ENCODE results near the gene PLXNB2. TPM values are rescaled to one million over a fixed set of nuclear protein-coding genes. Genes with fewer than 3 reads are reported as not detected.

PLXNB2 gene
- total RNA-seq, 1 experiment from 2014 or later: 353 TPM

GRCh38 chr22:50302041-50302541 lies 5.4 kb downstream of the PLXNB2 start:
- no peak for DNase-seq (ENCODE audit: low read depth)
- in situ Hi-C loops (cut with HindIII; ENCODE audit: low pct_unique_long_range_greater_than_20kb, low sequenced_read_pairs): no loop called here

GRCh38 chr22:50301581-50301991 lies 5.9 kb downstream of the PLXNB2 start:
- in situ Hi-C loops (cut with HindIII; ENCODE audit: low pct_unique_long_range_greater_than_20kb, low sequenced_read_pairs): no loop called here
- DNase-seq (ENCODE audit: low read depth): no peak

DNA sequence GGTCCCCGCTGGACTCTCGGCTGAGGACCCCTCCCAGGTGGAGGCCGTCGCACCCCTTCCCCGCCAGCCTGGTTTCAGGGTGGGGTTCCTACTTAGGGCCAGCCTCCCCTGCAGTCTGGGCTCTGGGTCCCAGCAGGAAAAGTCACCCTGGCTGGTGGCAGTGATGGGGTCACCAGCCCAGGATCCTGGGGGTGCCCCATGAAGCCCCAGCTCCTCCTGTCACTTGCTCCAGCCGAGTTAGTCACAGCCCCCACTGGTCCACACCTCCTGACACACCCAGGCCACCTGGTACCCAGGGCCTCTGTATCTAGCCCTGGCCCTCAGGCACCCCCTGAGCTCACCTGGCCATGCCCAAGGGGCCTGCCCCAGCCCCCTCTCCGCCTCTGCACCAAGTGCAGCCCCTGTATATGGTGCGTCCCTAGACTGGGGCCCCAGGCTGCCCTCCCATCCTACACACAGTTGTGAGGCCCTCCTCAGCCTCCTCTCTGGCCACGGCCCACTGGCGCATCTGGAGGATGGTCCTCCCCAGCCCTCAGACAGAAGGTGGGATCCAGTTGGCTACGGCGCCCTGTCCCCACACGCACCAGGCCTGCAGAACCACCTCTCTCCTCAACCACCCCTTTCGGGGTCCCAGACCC lies 6.7 kb downstream of the PLXNB2 start:
- in situ Hi-C loops (cut with HindIII; ENCODE audit: low pct_unique_long_range_greater_than_20kb, low sequenced_read_pairs): no loop called here
- no peak for DNase-seq (ENCODE audit: low read depth)

GRCh38 chr22:50299785-50300619 lies 7.4 kb downstream of the PLXNB2 start:
- in situ Hi-C loops (cut with HindIII; ENCODE audit: low pct_unique_long_range_greater_than_20kb, low sequenced_read_pairs): no loop called here
- DNase-seq (ENCODE audit: low read depth): no peak

- no peak for DNase-seq (ENCODE audit: low read depth)
- in situ Hi-C loops (cut with HindIII; ENCODE audit: low pct_unique_long_range_greater_than_20kb, low sequenced_read_pairs): no loop called here
These were observed 8.3 kb downstream of the PLXNB2 start for GRCh38 chr22:50298937-50299784.

DNA sequence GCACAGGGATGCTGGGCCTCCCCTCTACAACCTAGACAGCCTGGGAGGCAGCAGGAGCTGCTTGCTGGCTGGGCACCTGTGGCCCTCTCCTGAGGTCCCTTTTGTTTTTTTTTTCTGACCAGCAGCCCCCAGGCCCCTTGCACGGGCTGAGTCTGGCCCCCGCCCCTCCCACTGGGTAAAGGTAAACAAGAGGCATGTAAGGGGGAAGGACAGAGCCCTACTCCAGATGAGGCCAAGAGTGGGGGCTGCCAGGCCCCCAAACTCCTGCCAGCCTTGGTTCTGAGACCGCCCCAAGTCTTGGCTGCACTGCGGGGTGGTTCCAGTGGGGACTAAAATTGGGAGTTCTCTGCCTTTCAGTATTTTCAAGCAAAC lies 9.2 kb downstream of the PLXNB2 start:
- in situ Hi-C loops (cut with HindIII; ENCODE audit: low pct_unique_long_range_greater_than_20kb, low sequenced_read_pairs): no loop called here
- DNase-seq (ENCODE audit: low read depth): no peak

- in situ Hi-C loops (cut with HindIII; ENCODE audit: low pct_unique_long_range_greater_than_20kb, low sequenced_read_pairs): no loop called here
- no peak for DNase-seq (ENCODE audit: low read depth)
These were observed 9.8 kb downstream of the PLXNB2 start for GRCh38 chr22:50297510-50298265.

DNA sequence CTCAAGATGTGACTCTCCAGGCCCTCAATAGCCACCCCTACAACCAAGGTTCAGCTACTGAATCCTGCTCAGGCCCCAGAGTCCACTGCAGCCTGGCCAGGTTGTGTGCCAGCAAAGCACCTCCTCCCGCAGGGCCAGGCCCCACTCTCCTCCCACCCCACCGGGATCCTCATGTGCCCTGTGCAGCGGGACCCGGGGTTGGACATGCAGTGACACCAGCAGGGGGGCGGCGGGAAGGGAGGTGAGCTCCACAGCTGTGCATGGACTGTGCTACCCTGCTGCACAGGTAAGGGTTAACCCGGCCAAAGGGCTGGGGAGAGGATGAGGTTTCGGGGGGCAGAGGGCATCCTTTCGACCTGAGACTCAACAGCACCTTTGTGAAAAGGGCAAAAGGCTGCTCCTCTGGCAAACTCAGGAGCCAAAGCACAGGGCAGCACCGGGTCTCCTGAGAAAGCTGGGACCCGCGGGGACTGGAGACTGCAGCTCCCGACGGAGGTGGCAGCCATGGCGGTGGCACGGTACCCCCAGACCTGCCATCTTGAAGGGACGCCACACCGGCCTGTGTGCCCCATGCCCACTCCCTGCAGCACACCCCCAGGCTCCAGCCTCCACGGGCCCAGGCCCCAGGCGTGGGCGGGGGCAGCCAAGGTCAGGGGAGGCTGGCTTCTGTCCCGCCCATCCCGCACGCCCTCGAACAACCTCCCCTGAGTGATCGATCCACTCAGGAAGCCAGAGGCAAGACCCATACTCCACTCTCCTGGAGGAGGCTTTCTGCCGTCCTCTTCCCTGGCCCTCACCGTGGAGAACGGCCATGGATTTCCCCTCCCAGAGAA lies 10.6 kb downstream of the PLXNB2 start:
- in situ Hi-C loops (cut with HindIII; ENCODE audit: low pct_unique_long_range_greater_than_20kb, low sequenced_read_pairs): no loop called here
- DNase-seq (ENCODE audit: low read depth): no peak

DNA sequence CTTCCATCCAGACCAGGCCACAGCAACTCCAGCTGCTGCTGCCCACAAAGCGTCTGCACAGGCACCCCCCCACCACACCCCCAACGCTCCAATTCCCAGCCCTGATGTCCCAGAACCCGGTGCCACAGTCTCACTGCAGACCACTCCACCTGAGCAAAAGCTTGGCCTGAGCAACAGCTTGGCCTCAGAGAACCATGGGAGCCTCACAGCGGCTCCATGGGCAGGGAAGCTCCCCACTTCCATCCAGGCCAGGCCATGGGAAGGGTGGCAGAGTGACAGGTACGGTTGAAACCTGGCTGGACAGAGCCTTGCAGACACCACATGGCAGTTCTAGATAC lies 13.2 kb downstream of the PLXNB2 start:
- DNase-seq (ENCODE audit: low read depth): no peak
- in situ Hi-C loops (cut with HindIII; ENCODE audit: low pct_unique_long_range_greater_than_20kb, low sequenced_read_pairs): no loop called here

DNA sequence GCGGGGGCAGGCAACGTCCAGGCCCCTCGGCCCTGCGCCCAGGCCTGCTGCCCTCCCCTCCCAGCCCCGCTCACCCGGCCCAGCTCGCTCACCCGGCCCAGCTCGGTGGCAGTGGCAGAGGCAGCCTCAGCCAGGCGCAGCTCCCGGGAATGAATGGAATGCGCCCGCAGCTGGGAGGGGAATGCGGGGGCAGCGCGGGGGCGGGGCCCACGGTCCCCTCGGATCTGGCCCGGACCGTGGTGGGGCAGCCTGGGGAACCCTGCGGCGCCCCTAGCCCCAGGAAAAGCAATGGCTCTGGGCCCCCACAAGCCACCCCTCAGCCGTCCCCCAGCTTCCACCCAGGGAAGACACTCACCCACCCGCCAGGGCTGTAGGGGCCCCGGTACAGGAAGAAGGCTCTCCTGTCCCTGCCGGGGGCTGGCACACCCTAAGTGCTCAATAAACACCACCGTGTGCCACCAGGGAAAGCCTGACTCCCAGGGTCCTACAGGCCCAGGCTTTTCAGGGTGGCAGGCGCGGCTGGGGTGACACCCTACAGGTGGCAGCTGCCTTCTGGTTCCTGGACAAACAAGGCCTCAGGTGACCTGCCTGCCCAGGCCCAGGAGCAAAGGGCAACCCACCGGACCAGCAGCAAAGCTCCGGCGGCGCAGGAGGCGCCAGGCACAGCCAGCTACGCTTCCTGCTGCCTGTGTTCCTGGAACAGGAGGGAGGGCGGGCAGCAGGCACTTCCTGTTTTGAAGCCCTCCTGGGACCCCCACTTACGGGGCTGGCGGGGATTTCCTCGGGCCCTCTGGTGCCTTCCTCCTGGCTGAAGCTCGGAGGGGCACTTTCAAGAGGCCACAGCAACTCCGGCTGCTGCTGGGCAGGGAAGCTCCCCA lies 13.8 kb downstream of the PLXNB2 start:
- in situ Hi-C loops (cut with HindIII; ENCODE audit: low pct_unique_long_range_greater_than_20kb, low sequenced_read_pairs): no loop called here
- peak; percentile 77 for DNase-seq (ENCODE audit: low read depth)

DNA sequence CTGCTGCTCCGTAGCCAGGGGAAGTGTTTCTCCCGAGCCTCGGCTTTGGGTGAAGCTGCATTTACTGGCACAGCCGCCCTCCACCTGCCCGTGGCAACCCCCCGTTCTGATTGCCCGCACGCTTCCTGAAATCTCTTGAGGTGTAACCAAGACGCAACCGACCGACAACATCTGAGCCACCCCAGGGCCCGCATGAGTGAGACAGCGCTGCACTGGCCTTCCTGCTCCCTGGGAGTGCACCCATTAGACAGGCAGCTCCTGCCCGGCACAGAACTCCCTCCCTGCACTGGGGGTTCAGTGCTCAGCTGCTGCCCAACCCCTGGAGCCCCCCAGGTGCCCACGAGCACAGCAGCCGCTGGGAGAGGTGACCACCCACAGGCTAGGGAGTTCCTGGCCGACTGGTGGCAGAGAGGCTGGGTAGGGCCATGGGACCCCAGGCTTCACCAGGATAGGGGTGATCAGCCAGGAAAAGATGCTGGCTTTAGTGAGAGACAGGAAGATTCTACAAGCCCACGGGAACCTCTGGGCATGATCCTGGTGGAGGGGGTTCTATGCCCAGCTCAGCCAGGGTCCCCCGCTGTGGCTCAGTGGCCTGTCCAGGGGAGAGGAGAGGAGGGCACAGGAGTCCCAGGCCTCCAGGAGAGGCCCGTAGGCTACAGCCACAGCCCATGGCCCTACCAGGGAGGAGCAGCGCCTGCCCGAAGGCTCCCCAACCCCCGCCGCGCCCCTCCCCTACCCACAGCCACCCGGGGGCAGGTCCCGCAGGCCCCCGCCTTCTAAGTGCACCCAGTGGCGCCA lies 14.6 kb downstream of the PLXNB2 start:
- in situ Hi-C loops (cut with HindIII; ENCODE audit: low pct_unique_long_range_greater_than_20kb, low sequenced_read_pairs): no loop called here
- DNase-seq (ENCODE audit: low read depth): peak; percentile 54

GRCh38 chr22:50289942-50290630 lies 17.4 kb downstream of the PLXNB2 start:
- no peak for DNase-seq (ENCODE audit: low read depth)
- in situ Hi-C loops (cut with HindIII; ENCODE audit: low pct_unique_long_range_greater_than_20kb, low sequenced_read_pairs): no loop called here

DNA sequence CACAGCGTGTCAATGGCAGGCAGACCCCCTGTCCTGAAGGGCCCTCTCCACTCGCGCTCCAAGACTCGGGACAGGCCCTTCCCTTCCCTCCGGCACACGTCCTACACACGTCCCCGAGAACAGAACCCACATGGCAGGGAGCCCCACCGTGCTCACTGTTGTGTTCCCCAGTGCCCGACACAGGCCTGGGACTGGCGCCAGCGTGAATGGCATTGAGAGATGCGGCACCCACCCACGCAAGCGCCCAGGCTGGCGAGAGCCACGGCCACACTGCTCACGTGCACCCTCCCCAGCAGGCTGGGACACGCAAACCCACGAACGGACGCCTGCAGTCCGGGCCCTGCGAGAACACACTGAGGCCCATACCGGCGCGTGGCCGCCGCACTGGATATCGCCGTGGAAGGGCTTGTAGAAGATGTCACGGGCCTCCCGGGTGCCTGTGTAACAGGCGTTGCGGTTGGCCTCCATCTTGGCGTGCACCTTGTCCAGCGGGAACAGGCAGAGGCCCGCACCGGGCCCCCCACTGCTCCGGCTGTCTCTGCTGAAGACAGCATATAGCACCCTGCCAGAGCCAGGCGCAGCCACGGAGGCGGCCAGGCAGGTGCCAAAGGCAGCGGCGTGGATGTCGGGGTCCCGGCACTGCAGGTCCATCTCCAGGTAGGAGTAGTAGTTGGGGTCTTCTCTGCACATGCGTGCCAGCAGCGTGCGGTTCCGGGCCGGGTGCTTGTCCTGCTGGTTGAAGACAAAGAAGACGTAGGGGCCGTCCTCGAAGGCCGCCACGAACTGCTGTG lies 18.1 kb downstream of the PLXNB2 start:
- in situ Hi-C loops (cut with HindIII; ENCODE audit: low pct_unique_long_range_greater_than_20kb, low sequenced_read_pairs): no loop called here
- no peak for DNase-seq (ENCODE audit: low read depth)

- in situ Hi-C loops (cut with HindIII; ENCODE audit: low pct_unique_long_range_greater_than_20kb, low sequenced_read_pairs): no loop called here
These were observed 19.7 kb downstream of the PLXNB2 start for GRCh38 chr22:50287731-50288130.

More at GRCh38 chr22:50287731-50288130, 19.7 kb downstream of the PLXNB2 start:
- DNase-seq (ENCODE audit: low read depth): no peak

Measured in Caki2 (cell line).